Prostate gland (tissue), 2 donors: ENCODE results near the gene RAB18. TPM values are rescaled to one million over a fixed set of nuclear protein-coding genes. Genes with fewer than 3 reads are reported as not detected.

Experiments
- DNase-seq: peaks from one replicate; pipeline ENCODE4 v3.0.0-alpha.2; 2019; ENCODE audit warnings: low spot score
- H3K27ac ChIP-seq, 2 donors: fragments of 200-600 bp; sonication (generic); 2 replicates each; pipeline ENCODE4 v1.5.1; 2017 to 2019
- H3K27me3 ChIP-seq: fragments of 200-600 bp; sonication (generic); replicated peaks from 2 replicates; pipeline ENCODE4 v1.5.1; 2019; ENCODE audit not compliant: insufficient read depth
- H3K36me3 ChIP-seq, 2 donors: fragments of 200-600 bp; sonication (generic); 1 replicate in 1 of 2; 2 replicates in 1 of 2; pipeline versions ENCODE4 v1.5.1 to v1.8.1; 2017 to 2019
- H3K4me1 ChIP-seq: fragments of 200-600 bp; sonication (generic); replicated peaks from 2 replicates; pipeline ENCODE4 v1.5.1; 2019
- H3K4me3 ChIP-seq, 2 donors: fragments of 200-600 bp; sonication (generic); 2 replicates each; pipeline ENCODE4 v1.5.1; 2017 to 2019
- H3K9me3 ChIP-seq: fragments of 200-600 bp; sonication (generic); 2 replicates; pipeline ENCODE4 v1.5.1; 2017
- POLR2A ChIP-seq: fragments of 450-650 bp; IDR thresholded peaks from one replicate; pipeline ENCODE4 v1.6.1; 2016; ENCODE audit warnings: antibody characterized with exemption, mild to moderate bottlenecking
- POLR2AphosphoS5 ChIP-seq: sonication (generic); formaldehyde crosslinking; IDR thresholded peaks from one replicate; pipeline ENCODE4 v1.6.1; 2017; ENCODE audit warnings: antibody characterized with exemption
- WGBS: methylation state at CpG from one replicate; pipeline ENCODE4 v1.1.5; 2018; 5-methylcytosine and 5-hydroxymethylcytosine counted together
- intact Hi-C: fragments of 100-400 bp; cut with DNase I; formaldehyde crosslinking; loops from one replicate; pipeline ENCODE4 v1.14.2; 2022
- total RNA-seq, 2 donors: library from RNA; depleted of rRNA; stranded (reverse); fragments of >200 nt; gene quantifications; one replicate each; pipeline ENCODE4 v1.1.0, GENCODE V29; 2016
- TF ChIP-seq, protein P1 (sequence below), 4 experiments: fragments of 200-600 bp in 2 of 4; fragments of 450-650 bp in 2 of 4; sonication (generic) in 2 of 4; IDR thresholded peaks; 1 replicate in 3 of 4; 2 replicates in 1 of 4; pipeline ENCODE4 v1.5.1; 2016 to 2019; ENCODE audit warnings: antibody characterized with exemption in 4 of 4, mild to moderate bottlenecking in 2 of 4, moderate library complexity in 2 of 4

Gene RAB18
- total RNA-seq, 2 donors from 2014 or later: 53.5 to 62.6 TPM

DNA sequence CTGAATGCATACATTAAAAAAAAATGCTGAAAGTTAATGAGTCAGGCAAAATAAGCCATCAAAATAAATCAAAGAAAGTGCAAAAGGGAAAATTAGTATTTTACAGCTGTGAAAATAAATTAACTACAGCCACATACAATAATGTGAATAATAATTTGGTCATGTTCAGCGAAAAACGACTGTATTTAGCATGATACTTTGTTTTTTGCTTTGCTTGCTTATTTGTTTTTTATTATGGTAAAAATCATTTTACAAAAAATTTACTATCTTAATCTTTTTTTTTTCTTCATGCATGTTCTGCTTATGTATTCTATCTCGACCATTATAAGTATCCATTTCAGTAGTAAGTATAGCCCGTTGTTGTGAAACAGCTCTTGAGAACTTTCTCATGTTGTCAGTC, 77.1 kb downstream of the RAB18 start:
- intact Hi-C loops: no loop called here
- 84% methylated on average over 4 of the region's 4 CpGs for WGBS
- no peaks in the 10 kb centered on the region for H3K9me3 ChIP-seq

DNA sequence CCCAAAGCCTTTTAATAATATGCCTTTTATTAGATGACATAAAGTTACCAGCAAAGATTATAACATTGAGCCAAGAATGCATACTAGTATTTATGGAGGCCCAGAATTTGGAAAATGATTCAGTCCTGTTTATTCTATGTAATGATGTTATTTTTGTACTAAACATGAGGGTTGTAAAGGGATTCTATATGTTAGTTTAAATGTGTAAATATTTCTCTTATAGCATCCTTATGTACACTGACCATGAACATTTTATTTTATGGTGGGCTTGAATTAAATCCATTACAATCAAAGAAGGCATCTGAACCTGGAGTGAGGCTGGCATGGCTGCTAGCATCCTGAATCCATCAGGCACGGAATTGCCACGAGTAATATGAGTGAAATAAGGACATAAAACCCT, 80.2 kb downstream of the RAB18 start:
- no peaks in the 10 kb centered on the region for H3K27me3 ChIP-seq
- H3K4me1 ChIP-seq: no peaks in the 10 kb centered on the region
- H3K4me3 ChIP-seq: no peak overlapping the region
- intact Hi-C loops: no loop called here
- WGBS: 84% methylated on average over 2 of the region's 2 CpGs
- no peak overlapping the region for H3K27ac ChIP-seq
- TF ChIP-seq POLR2AphosphoS5: no peak
- TF ChIP-seq, protein P1, sequence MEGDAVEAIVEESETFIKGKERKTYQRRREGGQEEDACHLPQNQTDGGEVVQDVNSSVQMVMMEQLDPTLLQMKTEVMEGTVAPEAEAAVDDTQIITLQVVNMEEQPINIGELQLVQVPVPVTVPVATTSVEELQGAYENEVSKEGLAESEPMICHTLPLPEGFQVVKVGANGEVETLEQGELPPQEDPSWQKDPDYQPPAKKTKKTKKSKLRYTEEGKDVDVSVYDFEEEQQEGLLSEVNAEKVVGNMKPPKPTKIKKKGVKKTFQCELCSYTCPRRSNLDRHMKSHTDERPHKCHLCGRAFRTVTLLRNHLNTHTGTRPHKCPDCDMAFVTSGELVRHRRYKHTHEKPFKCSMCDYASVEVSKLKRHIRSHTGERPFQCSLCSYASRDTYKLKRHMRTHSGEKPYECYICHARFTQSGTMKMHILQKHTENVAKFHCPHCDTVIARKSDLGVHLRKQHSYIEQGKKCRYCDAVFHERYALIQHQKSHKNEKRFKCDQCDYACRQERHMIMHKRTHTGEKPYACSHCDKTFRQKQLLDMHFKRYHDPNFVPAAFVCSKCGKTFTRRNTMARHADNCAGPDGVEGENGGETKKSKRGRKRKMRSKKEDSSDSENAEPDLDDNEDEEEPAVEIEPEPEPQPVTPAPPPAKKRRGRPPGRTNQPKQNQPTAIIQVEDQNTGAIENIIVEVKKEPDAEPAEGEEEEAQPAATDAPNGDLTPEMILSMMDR (IDR thresholded peaks at IDR 0.05): no peak
- no peak for TF ChIP-seq POLR2A
- no peak for DNase-seq
- H3K36me3 ChIP-seq: no peaks in the 10 kb centered on the region
- no peaks in the 10 kb centered on the region for H3K9me3 ChIP-seq

More for the DNA sequence above, 77.1 kb downstream of the RAB18 start:
- no peaks in the 10 kb centered on the region for H3K4me1 ChIP-seq
- no peaks in the 10 kb centered on the region for H3K36me3 ChIP-seq
- no peaks in the 10 kb centered on the region for H3K27me3 ChIP-seq
- H3K4me3 ChIP-seq: no peak overlapping the region
- TF ChIP-seq, protein P1 (IDR thresholded peaks at IDR 0.05): no peak
- TF ChIP-seq POLR2AphosphoS5: no peak
- no peak for TF ChIP-seq POLR2A
- H3K27ac ChIP-seq: no peak overlapping the region
- no peak for DNase-seq

Other genes starting within 250 kb of the RAB18 start
- 10 to 100 TPM; 10.1 to 10.5 TPM for gene MKX, start 241.5 kb downstream of the RAB18 start, total RNA-seq